ENCODE data around the gene ROPN1.
"Not testable (repeated sequence)": the region's sequence is repeated elsewhere in the genome, so short reads cannot be mapped to it uniquely, and the experiment has no call there.

Gene ROPN1

DNA sequence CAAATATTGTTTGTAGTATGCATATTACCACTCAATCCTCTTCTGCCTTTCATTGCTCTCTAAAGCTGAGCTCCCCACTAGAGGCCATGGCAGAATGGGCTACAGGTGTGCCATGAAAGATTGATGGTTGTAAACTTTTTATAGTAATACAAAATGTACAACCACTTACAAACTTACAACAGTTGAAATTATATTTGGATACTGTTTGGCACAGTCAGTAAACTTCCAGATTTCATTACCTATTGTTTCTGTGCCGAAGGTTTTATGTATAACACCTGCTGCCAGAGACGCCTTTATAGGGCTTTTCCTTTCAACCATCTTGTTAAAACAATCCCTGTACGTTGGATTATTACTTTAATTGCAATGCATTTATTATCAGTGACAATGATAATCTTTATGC, 7.0 kb downstream of the ROPN1 start:
- H3K4me3 ChIP-seq (replicated peaks; ENCODE audit: low read depth, low read length) = no peak overlapping the region
- TF ChIP-seq, protein P1, sequence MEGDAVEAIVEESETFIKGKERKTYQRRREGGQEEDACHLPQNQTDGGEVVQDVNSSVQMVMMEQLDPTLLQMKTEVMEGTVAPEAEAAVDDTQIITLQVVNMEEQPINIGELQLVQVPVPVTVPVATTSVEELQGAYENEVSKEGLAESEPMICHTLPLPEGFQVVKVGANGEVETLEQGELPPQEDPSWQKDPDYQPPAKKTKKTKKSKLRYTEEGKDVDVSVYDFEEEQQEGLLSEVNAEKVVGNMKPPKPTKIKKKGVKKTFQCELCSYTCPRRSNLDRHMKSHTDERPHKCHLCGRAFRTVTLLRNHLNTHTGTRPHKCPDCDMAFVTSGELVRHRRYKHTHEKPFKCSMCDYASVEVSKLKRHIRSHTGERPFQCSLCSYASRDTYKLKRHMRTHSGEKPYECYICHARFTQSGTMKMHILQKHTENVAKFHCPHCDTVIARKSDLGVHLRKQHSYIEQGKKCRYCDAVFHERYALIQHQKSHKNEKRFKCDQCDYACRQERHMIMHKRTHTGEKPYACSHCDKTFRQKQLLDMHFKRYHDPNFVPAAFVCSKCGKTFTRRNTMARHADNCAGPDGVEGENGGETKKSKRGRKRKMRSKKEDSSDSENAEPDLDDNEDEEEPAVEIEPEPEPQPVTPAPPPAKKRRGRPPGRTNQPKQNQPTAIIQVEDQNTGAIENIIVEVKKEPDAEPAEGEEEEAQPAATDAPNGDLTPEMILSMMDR (IDR thresholded peaks at IDR 0.05; ENCODE audit: low read length, missing control alignments) = no peak
- no peak for DNase-seq (ENCODE audit: low read depth)

DNA sequence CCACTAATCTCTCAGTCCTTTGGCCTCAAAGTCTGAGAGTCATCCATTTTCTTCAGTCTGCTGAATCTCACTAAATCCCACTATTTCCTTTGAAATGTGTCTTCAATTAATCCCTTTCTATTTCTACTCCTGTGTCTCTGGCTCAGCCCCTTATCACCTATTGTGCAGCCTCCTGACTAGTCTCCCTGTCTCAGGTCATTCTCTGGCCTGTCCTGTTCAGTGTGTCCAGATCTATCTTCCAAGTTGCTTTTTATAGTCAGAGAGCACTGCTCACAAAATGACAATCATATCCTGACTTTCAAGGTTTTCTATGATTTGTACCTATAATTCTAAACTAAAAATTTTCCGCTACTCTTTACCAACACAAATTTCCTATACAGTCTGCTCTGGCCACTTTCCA, 7.6 kb downstream of the ROPN1 start:
- no peak for DNase-seq (ENCODE audit: low read depth)
- no peak overlapping the region for H3K4me3 ChIP-seq (replicated peaks; ENCODE audit: low read depth, low read length)
- TF ChIP-seq, protein P1 (IDR thresholded peaks at IDR 0.05; ENCODE audit: low read length, missing control alignments) = no peak

DNA sequence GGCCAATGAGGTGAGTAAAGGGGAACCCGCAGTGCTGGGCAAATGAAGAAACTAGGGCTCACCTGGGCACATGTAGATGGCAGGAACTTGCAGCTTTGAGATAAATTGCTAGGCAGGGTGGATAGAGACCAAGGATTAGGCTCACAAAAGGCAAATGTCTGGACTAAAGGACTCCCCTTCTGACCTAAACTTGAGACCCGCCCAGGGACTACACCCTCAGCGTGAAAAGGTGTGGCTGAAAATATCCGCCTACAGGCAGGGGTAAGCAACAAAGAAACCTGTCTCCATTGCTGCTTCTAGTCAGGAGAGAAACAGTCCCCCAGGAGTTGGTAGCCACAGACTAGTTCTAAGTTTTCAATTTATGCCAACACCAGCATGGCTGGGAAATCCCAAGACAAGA, 10.6 kb downstream of the ROPN1 start:
- DNase-seq (ENCODE audit: low read depth); H3K4me3 ChIP-seq (replicated peaks; ENCODE audit: low read depth, low read length): not testable (repeated sequence)

DNA sequence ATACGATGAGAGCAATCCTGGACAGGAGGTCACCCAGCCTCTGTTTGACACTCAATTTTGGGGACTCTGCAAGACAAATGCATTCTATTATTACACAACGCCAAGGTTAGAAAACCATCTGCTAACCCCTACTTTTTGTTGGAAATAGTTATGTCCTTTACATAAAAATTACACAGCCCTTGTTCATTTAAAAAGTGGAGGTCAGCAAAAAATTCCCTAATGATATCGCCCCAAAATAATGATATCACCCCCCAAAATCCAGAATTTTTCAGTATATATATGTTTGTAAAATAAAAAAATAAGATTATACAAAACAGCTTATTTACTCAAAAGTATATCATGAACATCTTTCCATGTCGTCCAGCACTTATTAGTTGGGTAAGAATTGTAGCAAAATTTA, 11.4 kb downstream of the ROPN1 start:
- TF ChIP-seq, protein P1 (IDR thresholded peaks at IDR 0.05; ENCODE audit: low read length, missing control alignments) = no peak
- H3K4me3 ChIP-seq (replicated peaks; ENCODE audit: low read depth, low read length) = no peak overlapping the region
- no peak for DNase-seq (ENCODE audit: low read depth)

DNA sequence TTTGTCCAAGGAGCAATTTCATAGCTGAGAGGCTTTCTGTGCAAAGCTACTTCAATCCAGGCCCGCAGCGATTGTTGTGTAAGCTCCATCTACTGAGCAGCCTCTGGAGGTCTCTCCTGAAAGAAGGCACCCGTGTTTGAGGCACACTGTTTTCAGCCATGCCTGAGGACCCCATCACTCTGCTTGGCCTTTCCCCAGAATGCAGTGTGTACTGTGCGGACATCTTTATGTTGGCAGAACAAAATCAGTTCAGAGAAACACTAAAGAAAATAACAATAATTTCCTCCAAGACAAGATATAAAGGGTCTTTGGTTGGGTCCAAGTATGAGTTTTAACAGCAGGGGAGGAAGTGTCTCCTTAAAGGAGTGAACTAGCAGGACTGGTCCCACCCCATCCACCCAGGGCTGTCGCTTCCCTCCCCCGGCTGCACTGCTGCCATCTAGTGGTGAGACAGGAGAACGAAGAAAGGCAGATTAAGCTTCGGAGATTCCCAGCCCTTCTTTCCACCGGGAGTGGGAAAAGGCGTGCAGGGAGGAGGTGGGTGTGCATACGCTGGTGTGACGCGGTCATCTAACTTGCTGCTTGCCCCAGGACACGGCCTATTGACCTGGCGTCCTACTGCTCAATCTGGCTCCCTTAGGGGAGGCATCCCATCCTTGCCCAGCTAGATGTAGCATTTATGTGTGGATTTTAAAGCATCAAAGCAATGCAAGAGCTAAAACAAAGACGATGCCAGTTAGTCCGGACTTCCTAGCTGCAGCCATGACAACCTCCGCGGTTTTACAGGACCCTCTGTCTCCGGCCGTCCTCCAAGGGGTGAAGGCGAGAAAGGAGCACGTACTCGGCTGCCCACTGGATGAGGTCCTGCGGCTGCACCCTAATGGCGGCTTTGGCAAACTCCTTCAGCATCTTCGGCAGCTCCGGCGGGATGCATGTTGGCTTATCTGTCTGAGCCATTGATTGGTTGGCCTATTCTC, 12.1 kb downstream of the ROPN1 start:
- TF ChIP-seq, protein P1 (IDR thresholded peaks at IDR 0.05; ENCODE audit: low read length, missing control alignments) = peak; percentile 58
- peak; percentile 42 for DNase-seq (ENCODE audit: low read depth)
- H3K4me3 ChIP-seq (replicated peaks; ENCODE audit: low read depth, low read length) = peak overlapping the region; percentile 34

DNA sequence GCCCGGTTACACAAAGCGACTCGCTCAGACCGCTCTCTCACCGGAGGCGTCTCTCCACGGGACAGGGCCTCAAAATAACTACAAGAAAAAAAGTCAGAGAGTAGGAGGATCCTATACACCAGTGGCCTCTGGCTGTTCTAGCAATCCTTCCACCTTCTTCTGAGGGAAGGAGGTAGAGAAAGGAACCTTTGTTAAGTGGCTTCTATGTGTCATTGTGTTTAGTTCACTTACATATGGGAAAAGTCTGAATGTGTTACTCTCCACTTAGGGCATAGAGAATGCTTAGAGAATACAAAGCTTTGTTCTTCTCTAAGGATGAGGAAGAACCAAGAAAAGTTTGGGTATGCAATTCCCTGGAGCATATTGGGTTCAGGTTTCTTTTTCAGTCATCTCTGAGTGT, 15.0 kb downstream of the ROPN1 start:
- DNase-seq (ENCODE audit: low read depth); H3K4me3 ChIP-seq (replicated peaks; ENCODE audit: low read depth, low read length): not testable (repeated sequence)

DNA sequence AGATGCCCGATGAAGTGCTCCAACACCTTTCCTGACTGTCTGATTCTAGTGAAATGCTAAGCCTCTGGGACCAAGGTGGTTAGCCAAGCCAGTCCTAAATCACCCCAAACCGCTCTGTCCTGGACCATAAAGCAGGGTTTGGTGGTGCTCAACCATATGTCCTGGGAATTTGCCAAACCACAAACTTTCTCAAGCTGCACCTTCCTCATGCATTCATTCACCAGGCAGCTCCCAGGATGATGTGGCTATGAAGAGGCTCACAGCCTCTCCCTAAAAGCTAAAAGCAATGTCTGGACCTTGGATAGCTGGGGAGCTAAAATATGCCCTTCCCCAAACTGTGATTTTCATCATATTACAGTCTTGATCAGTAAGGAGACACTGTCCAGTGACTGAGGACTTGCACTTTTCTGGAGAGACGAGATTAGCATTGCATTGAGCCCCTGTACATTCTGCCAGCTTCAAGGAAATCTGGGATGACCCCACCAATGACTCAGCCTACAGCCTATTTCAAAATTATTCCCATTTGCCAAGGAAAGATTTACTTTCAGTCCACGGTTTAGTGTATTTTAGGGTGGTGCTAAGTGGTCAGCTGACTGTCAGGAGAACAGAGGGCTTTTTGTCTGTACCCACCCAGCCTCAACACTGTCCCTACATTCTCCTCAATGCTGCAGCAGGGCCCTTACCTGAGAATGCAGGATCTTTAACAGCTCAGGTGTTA, 15.6 kb downstream of the ROPN1 start:
- H3K4me3 ChIP-seq (replicated peaks; ENCODE audit: low read depth, low read length) = not testable (repeated sequence)
- DNase-seq (ENCODE audit: low read depth) = peak; percentile 2

DNA sequence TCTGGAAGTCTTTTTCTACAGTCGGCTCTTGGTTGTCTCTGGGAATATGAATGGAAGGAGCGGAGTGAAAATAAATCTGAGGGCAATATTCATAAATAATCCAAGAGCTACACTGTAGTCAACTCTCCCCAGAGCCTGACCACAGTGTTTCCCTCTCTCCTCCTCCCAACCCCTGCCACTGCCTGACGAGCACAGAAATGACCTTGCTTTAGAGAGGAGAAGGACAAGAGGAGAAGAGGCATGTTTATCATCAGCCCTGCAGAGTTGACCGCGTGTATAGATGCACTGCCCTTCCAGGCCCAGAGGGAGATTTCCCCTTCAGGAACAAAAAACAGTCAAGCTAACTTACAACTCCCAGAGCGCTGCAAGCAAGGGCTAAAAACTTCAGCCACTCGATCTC, 16.9 kb downstream of the ROPN1 start:
- DNase-seq (ENCODE audit: low read depth); H3K4me3 ChIP-seq (replicated peaks; ENCODE audit: low read depth, low read length): not testable (repeated sequence)

DNA sequence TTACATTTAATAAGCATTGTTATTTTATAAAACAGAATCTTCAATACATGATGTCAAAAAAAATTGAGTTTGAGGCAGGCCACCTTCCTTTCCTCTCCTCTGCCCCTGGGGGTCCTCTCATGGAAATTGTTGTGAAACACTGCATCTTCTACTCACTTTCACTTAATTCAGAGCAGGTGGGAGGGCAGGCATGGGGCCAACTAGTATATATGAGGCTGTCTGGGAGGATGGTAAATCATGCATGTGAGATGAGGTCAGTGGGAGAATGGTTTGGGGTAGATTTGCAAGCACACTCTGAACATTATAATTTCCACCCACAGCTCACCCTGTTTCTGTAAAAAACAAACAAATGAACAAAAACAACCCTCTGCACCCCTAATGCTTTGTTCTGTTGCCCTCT, 20.5 kb downstream of the ROPN1 start:
- DNase-seq (ENCODE audit: low read depth) = no peak
- TF ChIP-seq, protein P1 (IDR thresholded peaks at IDR 0.05; ENCODE audit: low read length, missing control alignments) = no peak
- no peak overlapping the region for H3K4me3 ChIP-seq (replicated peaks; ENCODE audit: low read depth, low read length)

DNA sequence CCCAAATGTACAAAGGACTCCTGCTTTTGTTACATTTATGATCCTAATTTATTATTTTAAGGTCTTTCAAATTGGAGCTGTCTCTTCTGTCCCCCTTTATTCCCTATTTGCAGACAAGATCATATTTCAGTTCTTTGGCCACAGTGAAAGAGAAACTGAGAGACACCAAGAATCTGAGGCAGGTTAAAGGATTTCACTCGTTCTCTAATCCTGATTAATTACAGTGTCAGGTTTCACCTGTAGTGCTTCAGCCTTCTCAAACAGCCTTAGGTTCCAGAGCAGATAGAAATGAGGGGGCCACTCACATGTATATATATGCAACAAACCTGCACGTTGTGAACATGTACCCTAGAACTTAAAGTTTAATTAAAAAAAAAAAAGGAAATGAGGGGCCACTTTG, 24.7 kb downstream of the ROPN1 start:
- H3K4me3 ChIP-seq (replicated peaks; ENCODE audit: low read depth, low read length); DNase-seq (ENCODE audit: low read depth): not testable (repeated sequence)

DNA sequence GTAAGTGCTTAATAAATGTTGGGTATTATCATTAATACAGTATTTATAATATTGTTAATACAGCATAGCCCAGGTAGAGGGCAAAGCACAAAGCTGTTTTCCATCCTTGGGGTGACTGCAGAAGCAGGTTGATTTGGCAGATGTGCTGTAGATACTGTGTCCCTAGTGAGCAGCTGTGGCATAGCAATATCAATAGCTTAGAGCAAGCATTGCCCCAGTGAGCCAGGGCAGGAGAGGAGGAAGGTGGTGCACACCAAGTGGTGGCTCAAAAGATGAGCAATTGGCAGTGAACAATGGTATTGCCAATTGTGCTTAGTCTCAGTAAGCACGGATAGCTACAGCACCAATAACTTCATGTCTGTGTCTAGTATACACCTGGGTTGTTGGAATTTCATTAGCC, 25.1 kb downstream of the ROPN1 start:
- H3K4me3 ChIP-seq (replicated peaks; ENCODE audit: low read depth, low read length); DNase-seq (ENCODE audit: low read depth): not testable (repeated sequence)

DNA sequence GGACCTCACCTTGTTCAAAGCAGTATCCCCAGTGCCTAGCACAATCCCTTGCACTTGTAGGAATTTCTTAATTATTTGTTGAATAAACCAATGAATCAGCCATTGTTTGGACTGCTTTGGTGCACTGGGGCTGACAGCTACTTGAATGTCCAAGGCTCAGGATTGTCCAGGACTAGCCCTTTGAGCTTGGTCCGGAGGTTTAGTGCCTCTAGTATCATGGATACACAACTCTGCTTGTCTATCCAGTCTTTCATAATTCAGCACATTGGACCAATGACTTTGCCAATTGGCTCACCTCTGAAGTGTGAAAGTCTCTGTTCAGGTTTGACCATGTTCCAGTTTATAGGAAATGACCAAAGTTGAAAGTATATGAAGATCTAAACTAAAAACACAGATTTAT, 27.1 kb downstream of the ROPN1 start:
- H3K4me3 ChIP-seq (replicated peaks; ENCODE audit: low read depth, low read length); DNase-seq (ENCODE audit: low read depth): not testable (repeated sequence)
